Smooth muscle cell of the brain vasculature (primary cell): ENCODE data around the gene DAPK1.
"Not testable (repeated sequence)": the region's sequence is repeated elsewhere in the genome, so short reads cannot be mapped to it uniquely, and the experiment has no call there.

ENCODE experiments used
- DNase-seq: peaks from one replicate; pipeline ENCODE4 v3.0.0-alpha.2; 2012; ENCODE audit warnings: low read depth, low spot score

Gene DAPK1

DNA sequence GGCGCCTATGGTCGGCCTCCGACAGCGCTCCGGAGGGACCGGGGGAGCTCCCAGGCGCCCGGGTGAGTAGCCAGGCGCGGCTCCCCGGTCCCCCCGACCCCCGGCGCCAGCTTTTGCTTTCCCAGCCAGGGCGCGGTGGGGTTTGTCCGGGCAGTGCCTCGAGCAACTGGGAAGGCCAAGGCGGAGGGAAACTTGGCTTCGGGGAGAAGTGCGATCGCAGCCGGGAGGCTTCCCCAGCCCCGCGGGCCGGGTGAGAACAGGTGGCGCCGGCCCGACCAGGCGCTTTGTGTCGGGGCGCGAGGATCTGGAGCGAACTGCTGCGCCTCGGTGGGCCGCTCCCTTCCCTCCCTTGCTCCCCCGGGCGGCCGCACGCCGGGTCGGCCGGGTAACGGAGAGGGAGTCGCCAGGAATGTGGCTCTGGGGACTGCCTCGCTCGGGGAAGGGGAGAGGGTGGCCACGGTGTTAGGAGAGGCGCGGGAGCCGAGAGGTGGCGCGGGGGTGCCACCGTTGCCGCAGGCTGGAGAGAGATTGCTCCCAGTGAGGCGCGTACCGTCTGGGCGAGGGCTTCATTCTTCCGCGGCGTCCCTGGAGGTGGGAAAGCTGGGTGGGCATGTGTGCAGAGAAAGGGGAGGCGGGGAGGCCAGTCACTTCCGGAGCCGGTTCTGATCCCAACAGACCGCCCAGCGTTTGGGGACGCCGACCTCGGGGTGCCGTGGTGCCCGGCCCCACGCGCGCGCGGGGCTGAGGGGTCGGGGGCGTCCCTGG, 561 bp downstream of the DAPK1 start:
- DNase-seq: no peak

DNA sequence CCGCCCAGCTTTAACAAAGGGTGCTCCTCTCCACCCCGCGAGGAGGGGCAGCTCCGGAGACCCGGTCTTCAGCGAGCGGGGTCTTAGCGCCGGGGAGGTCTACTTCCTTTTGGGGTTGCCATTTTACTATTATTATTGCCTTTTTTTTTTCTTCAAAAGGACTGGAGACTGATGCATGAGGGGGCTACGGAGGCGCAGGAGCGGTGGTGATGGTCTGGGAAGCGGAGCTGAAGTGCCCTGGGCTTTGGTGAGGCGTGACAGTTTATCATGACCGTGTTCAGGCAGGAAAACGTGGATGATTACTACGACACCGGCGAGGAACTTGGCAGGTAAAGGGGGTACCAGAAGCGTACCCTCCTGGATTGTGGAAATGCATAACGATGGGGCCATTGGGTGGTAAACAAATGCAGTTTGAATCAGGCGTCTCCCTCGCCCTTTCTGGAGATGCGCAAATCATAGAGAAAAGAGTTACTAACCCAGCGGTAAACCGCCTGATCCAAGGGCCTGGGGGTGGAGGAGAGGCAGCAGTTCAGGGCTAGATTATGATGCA, 1.2 kb downstream of the DAPK1 start:
- no peak for DNase-seq

DNA sequence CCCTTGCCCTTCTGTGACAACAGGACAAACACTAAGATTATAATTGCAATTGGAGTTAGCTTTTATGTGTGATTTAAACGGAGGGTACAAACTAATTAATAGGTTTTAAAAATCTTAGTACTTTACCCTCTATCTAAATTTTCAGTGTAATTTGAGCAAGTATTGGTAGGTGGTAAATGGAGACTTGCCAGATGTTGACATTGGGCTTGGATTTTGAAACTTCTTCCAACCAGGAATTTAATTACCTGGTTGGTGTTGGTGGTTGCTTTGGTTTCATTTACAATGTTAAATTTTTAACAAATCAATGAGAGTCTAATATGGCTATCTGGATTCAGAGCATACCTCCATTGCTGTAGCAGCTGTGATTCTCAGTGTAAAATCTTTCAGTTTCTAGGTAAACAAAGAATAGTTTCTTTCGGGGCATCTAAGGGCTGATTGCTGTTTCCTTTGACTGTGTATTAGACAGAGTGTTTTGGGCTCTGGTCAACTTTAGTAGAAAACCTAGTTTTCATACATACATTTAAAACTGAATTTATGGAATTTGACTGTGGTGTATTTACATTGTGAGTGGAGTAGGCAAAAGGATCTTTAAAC, 1.9 kb downstream of the DAPK1 start:
- DNase-seq: no peak

DNA sequence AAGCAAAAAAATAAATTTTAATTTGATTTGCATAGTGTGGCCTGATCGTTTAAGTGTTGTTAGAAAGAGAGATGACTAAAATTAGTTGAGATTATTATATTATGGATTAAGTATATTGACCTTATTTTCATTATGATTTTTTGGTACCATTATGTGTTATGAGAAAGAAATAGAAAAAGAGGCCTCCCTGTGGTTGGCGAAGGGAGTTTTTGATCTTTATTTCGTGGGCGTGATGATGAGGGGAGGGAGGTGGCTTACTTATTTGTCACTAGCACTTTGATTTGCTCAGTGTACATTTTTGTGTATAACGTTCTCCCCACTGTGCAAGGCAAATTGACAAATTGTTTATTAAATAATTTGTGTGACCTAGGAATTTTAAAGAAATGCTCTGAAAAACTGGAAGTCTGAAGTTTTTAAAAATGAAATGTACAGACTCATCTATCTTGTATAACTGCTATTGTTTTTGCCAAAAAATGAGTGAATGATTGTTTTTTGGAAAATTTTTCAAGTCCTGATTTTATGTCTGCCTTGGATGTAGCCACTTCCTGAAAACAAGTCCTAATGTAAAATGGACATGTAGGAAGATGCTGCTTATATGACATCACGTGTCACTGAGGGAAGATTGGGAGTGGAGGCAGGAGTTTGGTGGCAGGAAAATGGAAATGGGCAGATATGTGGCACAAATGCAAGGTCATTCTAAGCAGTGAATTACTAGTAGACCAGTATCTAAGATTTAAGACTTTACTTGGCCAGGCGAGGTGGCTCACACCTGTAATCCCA, 3.0 kb downstream of the DAPK1 start:
- DNase-seq: no peak

DNA sequence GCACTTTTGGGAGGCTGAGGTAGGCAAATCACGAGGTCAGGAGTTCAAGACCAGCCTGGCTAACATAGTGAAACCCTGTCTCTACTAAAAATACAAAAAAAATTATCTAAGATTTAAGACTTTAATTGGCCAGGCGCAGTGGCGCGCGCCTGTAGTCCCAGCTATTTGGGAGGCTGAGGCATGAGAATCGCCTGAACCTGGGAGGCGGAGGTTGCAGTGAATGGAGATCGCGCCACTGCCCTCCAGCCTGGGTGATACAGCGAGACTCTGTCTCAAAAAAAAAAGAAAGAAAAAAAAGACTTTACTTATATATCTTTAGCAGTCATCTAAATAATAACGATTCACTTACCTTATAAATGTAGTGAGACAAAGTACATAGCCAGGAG, 3.6 kb downstream of the DAPK1 start:
- DNase-seq: not testable (repeated sequence)

DNA sequence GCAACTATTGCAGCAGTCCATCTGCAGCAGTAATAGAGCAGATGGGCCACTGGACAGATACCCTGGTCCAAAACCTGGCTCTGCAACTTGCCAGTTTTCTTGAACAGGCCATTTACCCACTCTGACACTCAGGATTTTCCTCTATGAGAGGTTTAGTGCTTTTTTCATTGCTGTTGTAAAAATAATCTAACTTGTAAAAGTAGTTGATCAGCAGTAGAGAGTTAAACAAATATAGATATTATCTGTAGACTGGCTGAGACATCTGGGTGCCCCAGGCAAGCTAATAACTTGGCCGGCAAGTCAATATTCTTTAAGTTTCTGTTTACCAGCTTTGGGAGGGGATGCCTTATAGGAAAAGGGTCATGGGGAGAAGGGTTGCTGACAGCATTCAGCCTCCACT, 4.1 kb downstream of the DAPK1 start:
- DNase-seq: no peak

DNA sequence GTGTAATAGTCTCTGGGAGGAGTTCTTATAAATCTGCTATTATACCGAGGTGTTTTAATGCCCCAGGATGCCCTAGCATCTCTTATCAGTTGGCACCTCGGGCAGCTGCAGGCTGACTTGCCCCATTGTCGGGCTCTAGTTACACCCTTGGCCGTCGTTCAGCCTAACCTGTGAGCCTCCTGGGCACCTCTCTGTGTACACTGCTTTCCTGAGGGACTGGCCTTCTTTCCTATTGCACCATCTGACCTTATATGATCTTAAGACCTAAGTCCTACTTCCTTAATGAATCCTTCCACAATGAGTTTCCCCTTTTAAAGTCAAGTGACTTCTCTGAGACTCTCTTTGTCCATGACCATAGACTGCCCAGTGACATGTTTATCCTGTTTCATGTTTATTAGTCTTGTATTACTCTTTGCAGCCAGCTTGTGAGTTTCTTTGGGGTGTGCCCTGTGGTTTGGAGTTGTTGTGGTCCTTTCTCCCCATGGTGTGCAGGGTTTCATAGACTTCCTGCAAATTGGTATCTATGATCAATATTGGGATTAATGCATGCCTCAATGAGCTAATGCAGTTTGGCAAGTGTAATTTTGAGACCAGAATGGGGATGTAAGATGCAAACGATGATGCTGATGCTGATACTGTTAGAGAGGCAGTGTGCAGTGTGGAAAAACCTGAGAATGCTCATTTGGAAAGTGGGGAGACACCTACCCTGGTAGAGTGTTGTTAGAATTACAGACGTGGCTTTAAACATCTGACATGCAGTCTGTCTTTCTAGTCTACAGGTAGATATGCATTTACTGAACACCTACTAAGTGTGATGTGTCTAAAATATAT, 4.9 kb downstream of the DAPK1 start:
- no peak for DNase-seq

DNA sequence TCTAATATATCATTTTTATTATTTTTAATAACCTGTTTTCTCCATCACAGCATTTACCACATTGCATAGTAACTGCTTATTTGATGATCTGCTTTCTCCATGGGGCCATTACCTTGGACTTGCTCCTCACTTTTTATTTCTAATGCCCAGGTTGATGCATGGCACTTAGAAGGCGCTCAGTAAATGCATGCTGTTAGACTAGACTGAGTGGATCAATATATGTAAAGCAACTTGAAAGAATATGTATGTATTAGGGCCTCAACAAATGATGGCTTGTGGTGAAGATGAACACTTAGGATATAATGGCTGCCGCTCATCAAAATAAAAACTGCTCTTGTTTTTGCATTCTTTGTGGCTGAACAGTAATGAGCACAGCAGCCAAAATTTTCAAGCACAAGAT, 5.8 kb downstream of the DAPK1 start:
- DNase-seq: no peak

DNA sequence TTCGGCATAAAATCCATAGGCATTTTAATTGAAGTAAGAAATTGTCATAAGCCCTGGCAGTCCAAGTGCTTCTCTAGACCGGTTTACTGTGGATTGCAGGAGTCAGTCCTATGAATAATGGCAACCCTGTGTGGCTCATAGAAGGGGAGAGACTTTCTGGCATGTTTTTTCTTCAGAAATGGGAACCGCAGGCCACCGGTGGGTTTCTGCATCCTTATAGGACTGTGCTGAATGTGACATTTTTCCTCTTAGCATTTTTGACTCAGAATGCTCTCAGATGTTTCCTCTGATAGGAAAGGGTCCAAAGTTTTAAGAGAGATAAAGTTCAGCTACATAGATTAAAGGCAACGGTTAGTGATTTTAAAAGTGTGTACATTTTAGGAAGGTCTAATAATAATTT, 6.3 kb downstream of the DAPK1 start:
- DNase-seq: no peak

DNA sequence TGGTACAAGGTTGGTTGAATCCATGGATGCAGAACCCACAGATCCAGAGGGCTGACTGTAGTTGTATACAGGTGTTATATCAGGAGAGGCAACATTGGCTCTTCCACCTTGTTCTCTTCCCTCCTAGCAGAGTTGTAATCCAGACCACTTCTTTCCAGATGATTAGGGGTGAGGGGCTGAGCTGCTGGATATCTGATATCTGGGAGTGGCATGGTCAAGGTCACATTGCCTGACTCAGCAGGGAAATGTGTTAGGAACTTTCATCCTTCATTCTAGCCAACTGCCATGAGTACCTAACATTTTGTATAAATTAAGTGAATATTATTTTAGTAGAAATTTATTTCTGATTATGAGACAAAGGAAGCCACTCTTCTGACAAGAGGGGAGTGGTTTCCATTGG, 7.3 kb downstream of the DAPK1 start:
- no peak for DNase-seq

DNA sequence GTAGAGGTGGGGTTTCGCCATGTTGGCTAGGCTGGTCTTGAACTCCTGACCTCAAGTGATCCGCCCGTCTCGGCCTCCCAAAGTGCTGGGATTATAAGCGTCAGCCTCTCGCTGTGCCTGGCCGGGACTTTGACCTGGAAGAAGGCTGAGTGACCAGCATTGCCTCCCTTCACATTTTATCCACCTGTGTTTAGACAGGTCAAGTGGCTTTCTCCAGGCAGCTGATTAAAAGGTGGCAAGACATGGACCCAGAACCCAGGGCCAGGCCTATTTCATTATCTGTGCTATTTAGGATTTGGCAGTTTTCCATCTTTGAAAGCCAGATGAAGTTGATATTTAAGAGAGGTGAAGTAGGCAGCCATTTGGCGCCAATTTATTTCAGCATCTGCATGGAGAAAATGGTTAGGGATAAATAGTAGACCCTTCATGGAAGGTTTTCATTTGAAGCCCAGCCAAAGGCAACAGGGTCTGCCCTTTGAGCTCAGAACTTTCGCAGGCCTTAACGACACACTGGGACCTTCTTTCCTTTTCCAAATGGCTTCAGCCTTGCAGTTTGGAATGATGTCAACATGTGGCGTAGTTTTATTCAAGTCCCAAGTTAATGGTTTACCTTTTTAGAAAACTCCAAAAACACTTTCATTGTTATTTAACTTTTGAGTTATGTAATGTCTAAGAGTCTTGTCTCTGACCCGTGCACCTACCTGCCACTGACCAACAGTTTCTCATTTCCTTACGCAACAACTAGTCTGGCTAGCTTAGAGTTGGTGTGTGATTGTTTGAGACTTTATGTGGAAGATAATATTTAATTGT, 8.4 kb downstream of the DAPK1 start:
- DNase-seq: no peak

DNA sequence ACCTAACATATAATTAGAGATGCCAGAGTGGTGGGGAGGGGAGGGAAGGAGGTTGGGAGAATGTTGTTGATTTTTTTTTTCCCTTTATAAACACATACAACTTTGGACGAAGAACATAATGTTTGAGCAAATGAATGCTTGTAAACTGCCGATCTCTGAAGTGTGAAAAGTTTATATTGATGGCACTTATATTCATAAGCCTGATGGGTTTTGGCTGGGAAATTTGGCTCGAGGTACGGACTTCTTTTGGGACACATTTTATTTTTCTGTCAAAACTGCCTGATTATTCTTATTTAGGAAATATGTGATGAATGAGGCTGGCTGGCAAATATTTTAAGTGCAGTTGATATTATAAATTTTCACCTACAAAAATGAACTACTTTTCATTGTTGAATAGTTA, 9.9 kb downstream of the DAPK1 start:
- no peak for DNase-seq

DNA sequence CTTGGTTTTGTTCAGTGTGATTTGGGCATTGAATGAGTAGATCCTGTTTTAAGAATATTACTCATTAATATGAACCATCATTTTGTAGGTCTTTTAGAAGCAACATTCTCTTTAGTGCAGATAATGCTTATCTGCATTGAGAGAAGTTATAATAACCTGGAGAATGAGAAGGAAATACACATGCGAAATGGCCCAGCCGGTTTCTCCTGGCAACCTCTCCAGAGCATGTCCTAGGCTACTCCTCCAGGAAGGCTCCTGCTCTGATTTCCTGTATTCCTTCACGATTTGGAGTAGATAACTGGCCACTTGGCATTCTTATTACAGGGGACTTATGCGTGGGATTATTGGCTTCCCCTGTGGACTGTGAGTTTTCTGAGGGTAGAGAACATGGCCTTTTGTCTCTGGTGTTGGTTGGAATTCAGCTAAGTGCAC, 12.6 kb downstream of the DAPK1 start:
- no peak for DNase-seq

DNA sequence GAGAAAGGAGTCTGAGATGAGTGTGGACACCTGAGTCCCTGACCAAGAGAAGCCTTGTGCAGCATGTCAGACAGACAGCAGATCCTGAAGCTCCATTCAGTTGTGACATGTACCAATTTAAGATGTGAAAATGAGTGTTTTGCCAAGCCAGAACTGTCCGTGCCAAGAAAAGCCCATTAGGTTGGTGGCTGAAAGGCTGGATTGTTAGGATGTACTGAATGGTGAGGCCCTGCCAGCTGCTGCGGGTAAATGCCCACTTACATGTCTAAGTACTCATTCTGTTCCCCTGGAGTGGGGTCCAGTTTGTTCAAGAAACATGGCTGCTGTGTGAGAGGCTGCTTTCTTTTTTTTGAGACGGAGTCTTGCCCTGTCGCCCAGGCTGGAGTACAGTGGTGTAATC, 14.6 kb downstream of the DAPK1 start:
- DNase-seq: no peak

DNA sequence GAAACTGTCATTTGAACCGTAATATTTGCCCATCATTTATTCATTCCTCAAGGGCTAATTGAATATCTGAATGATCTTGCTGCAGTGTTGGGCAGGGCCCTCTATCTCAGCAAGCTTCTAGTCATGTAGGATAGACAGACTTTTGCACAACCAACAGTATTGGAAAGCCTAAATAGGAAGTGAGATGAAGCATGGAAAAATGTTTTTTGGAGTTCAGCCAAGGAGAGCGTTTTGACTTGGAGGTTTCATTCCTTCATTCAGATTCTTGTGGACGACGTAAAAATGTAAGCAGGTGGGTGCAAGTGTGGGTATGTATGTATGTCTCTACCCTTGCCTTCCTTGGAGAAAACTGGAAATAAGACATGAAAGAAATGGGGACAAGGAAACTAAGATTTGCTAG, 15.5 kb downstream of the DAPK1 start:
- no peak for DNase-seq

DNA sequence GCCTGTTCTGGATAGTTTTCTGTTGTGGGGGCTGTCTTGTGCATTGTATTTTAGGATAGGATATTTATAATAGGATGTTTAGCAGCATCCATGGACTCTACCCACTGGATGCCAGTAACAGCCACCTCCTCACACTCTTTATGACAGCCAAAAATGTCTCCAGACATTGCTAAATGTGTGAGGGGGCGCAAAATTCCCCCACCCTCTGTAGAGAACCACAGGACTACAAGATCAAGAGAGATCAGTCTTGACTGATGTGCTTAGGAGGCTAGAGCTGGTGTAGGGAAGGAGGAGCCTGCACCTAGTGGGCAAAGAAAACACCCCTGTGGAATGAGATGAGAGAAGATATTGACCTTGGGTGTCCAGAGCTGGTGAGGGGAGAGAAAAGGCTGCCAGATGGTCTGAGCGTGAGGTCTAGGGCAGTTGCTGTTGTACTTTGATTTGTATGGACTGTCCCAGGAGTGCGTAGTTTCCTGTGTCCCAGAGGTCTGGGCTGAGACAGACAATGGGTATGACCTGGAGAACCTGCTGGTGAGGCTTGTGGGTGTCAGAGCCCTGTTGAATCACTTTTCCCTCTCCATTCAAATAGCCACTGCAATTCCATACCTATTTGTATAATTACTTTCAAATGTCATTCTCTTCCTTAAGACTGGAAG, 16.3 kb downstream of the DAPK1 start:
- DNase-seq: no peak

DNA sequence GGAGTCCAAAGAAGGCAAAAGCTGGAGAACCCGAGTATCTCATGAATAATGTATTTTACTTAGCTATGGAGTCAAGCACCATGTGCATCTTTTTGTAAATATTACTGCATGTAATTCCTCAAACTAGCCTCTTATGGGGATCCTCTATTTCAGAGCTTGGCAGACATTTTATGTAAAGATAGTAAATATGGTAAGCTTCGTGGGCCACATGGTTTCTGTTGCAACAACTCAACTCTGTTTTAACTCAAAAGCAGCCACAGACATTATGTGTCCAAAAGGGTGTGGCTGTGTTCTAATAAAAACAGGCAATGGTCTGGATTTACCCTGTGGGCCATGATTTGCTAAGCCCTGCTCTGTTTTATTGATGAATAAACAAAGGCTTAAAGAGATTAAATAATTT, 17.3 kb downstream of the DAPK1 start:
- DNase-seq: no peak

DNA sequence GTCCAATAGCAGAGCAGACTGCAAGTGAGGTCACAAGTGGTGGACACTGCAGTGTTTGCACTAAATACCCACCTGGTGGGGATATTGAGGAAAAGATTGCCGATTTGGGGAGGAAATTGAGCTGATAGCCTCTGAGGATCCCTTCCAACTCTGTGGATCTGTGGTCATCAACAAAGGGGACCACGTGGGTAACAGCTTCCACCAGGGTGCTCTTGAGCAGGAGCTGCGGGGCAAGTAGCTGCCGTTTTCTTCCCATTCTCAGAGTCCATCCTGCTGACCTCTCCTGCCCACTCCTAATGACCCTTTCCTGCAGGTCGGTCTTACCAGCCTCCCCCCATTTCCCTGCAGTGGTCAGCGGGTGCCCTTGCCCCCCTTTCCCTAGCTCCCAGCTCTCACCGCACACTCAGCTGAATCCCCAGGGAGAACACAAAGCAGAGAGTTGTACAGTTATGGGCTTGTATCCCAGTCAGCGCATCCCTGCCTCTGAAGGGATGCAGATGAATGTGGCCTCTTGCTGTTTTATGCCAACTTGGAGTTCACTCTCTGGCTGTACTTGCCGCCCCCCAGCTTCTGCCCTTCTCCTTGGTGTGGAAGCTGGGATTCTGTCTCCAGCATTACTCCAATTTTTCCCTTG, 18.0 kb downstream of the DAPK1 start:
- DNase-seq: no peak

DNA sequence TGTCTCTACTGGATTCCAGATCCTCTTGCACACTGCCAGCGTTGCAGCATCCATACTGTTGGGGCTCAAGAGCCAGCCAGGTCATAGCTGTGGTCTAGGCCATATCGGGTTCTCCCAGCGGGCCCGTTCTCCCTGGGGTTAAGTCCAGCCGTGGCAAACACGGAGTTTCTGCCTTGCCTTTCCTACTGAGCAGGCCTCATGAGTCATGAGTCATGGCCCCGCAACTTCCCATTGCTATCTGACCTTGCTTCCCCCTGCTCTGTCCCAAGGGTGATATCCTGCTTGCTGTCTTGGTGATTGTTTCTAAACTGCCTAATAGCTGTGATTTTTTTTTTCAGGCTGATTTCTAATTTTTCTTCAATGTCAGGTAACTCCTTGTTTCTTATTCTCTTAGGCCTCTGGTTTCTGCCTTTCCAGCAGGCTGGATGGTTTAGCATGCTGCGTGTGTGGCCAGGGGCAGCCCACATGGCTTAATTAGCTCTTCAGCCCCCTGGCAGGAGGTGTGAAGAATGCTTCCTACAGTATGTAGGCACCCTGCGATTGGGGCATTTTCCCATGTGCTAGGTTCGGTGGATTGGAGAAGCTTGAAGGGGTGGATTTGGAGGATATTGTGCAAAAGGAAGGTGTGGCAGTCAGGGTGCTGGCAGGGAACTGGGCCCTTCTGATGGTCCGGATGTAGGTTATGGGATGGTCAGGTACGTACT, 18.7 kb downstream of the DAPK1 start:
- peak; percentile 21 for DNase-seq
